HEK293T (cell line): ENCODE measurements around the gene MYOG.

Experiments used
- CTBP1 ChIP-seq: fragments of 450-650 bp; IDR thresholded peaks from 2 replicates; pipeline ENCODE4 v1.6.1; 2016; ENCODE audit warnings: borderline replicate concordance
- ELF4 ChIP-seq: fragments of 450-650 bp; IDR thresholded peaks from 2 replicates; pipeline ENCODE4 v1.6.1; 2017; ENCODE audit warnings: antibody characterized with exemption
- NFRKB ChIP-seq: fragments of 450-650 bp; IDR thresholded peaks from 2 replicates; pipeline ENCODE4 v1.6.1; 2016; ENCODE audit warnings: mild to moderate bottlenecking, moderate library complexity

GRCh38 chr1:203073469-203073868 lies 12.3 kb downstream of the MYOG start:
- no peak for TF ChIP-seq CTBP1
- TF ChIP-seq NFRKB, result no peak
- TF ChIP-seq ELF4, result no peak
